PC-9 (cell line): ENCODE data around the gene EPHX1. TPM values are rescaled to one million over a fixed set of nuclear protein-coding genes. Genes with fewer than 3 reads are reported as not detected.

Source experiments
- BruUV-seq: library from RNA; stranded (reverse); fragments of 400-500 nt; replicated peaks from 2 replicates; lab custom pipeline; 2021; lab: Mats Ljungman, UMichigan
- CTCF ChIA-PET: fragments of 300-600 bp; sonication (Branson Sonifier 250); formaldehyde crosslinking; loops from one replicate; lab custom pipeline; 2022; ENCODE audit warnings: antibody characterized with exemption; lab: Charles Lee
- POLR2A ChIA-PET: fragments of 300-600 bp; sonication (Branson Sonifier 250); formaldehyde crosslinking; loops from one replicate; lab custom pipeline; 2022; ENCODE audit warnings: antibody characterized with exemption; ENCODE audit not compliant: unreplicated experiment; lab: Charles Lee
- DNase-seq, 2 experiments: peaks; one replicate each; pipeline versions ENCODE4 v3.0.0 to v3.0.0-alpha.2; 2015 to 2022; ENCODE audit warnings: mixed read lengths in 1 of 2
- H2AFZ ChIP-seq: fragments of 200-600 bp; sonication (generic); 2 replicates; pipeline ENCODE4 v1.8.1; 2017; ENCODE audit warnings: antibody characterized with exemption
- H3F3A ChIP-seq: fragments of 200-600 bp; sonication (generic); 2 replicates; pipeline ENCODE4 v1.8.1; 2017; ENCODE audit warnings: antibody characterized with exemption, mild to moderate bottlenecking, low read depth; ENCODE audit not compliant: insufficient read depth
- H3K27ac ChIP-seq: fragments of 200-600 bp; sonication (generic); 2 replicates; pipeline ENCODE4 v1.6.1; 2016; ENCODE audit warnings: mixed run types
- H3K27me3 ChIP-seq: fragments of 200-600 bp; sonication (generic); 2 replicates; pipeline ENCODE4 v1.6.1; 2016; ENCODE audit warnings: low read depth, mixed run types; ENCODE audit not compliant: insufficient read depth
- H3K36me3 ChIP-seq: fragments of 200-600 bp; sonication (generic); 2 replicates; pipeline ENCODE4 v1.6.1; 2016; ENCODE audit warnings: low read depth, mixed run types
- H3K4me1 ChIP-seq: fragments of 200-600 bp; sonication (generic); replicated peaks from 2 replicates; pipeline ENCODE4 v1.6.1; 2016; ENCODE audit warnings: mixed run types; ENCODE audit not compliant: insufficient read depth
- H3K4me2 ChIP-seq: fragments of 200-600 bp; sonication (generic); 2 replicates; pipeline ENCODE4 v1.6.1; 2017; ENCODE audit warnings: mixed run types
- H3K4me3 ChIP-seq: fragments of 200-600 bp; sonication (generic); 2 replicates; pipeline ENCODE4 v1.6.1; 2016; ENCODE audit warnings: mixed run types
- H3K79me2 ChIP-seq: fragments of 200-600 bp; sonication (generic); 2 replicates; pipeline ENCODE4 v1.6.1; 2017; ENCODE audit warnings: low read depth, mixed run types
- H3K9me2 ChIP-seq: fragments of 200-600 bp; sonication (generic); 2 replicates; pipeline ENCODE4 v1.8.1; 2017; ENCODE audit warnings: mild to moderate bottlenecking; ENCODE audit not compliant: insufficient read depth
- H3K9me3 ChIP-seq: fragments of 200-600 bp; sonication (generic); 2 replicates; pipeline ENCODE4 v1.8.1; 2016; ENCODE audit warnings: low read depth; ENCODE audit not compliant: insufficient read depth
- H4K20me1 ChIP-seq: fragments of 200-600 bp; sonication (generic); 2 replicates; pipeline ENCODE4 v1.8.1; 2017; ENCODE audit not compliant: insufficient read depth
- CTCF ChIP-seq: fragments of 200-600 bp; sonication (generic); conservative IDR thresholded peaks from 2 replicates; pipeline ENCODE4 v1.6.1; 2017; ENCODE audit warnings: mixed run types, antibody characterized with exemption, mild to moderate bottlenecking, moderate library complexity
- EZH2 ChIP-seq: fragments of 200-600 bp; sonication (generic); IDR thresholded peaks from 2 replicates; pipeline ENCODE4 v1.8.0; 2017; ENCODE audit warnings: antibody characterized with exemption, low read depth
- intact Hi-C: fragments of 100-400 bp; cut with micrococcal nuclease; formaldehyde crosslinking; loops from one replicate; pipeline ENCODE4 v1.10.0; 2022; ENCODE audit not compliant: unreplicated experiment
- total RNA-seq: library from RNA; stranded (reverse); gene quantifications from 2 replicates; pipeline ENCODE4 v1.2.3, GENCODE V29; 2021

EPHX1 gene
- total RNA-seq, 1 experiment from 2014 or later: 313 TPM

DNA sequence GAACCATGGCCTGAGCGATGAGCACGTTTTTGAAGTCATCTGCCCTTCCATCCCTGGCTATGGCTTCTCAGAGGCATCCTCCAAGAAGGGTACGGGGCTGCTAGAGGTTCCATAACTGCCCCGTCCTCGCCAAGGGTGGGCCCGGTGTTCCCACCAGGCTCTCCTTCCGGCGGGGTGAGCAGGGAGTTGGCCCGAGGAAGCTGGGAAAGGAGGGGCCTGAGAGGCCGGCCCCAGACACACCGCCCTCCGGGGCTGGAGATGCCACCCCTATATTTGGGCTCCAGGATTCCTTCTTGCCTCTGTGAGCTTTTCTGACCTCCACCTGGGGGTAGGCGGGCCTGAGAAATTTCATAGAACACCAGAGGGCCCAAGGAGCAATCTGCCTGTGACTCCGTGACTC lies 28.9 kb downstream of the EPHX1 start:
- no peak for DNase-seq
- CTCF ChIA-PET: no interaction called here
- no peaks in the 10 kb centered on the region for H3K4me1 ChIP-seq
- H3K36me3 ChIP-seq: peaks cover 24% of the 10 kb centered on the region
- no peaks in the 10 kb centered on the region for H3K79me2 ChIP-seq
- H3K9me3 ChIP-seq: no peaks in the 10 kb centered on the region
- H4K20me1 ChIP-seq: peaks cover 12% of the 10 kb centered on the region
- BruUV-seq: no TSS peak
- H3K27me3 ChIP-seq: no peaks in the 10 kb centered on the region
- no peak overlapping the region for H2AFZ ChIP-seq
- H3K4me2 ChIP-seq: no peak overlapping the region
- POLR2A ChIA-PET: no interaction called here
- no peak for TF ChIP-seq EZH2
- TF ChIP-seq CTCF: no peak
- H3K27ac ChIP-seq: no peak overlapping the region
- H3K4me3 ChIP-seq: no peak overlapping the region
- intact Hi-C loops: no loop called here
- H3K9me2 ChIP-seq: no peaks in the 10 kb centered on the region
- H3F3A ChIP-seq: peaks cover 37% of the 10 kb centered on the region

- Histone ChIP-seq H4K20me1 (peaks cover 13% of the 10 kb centered on the region), H3K4me1 (no peaks in the 10 kb centered on the region), H3K27ac (no peak overlapping the region), H3K79me2 (no peaks in the 10 kb centered on the region), H3K36me3 (peaks cover 21% of the 10 kb centered on the region), H3K4me2 (no peak overlapping the region), H3K4me3 (no peak overlapping the region), H3F3A (peaks cover 48% of the 10 kb centered on the region), H3K27me3 (no peaks in the 10 kb centered on the region), H2AFZ (no peak overlapping the region), H3K9me2 (no peaks in the 10 kb centered on the region), H3K9me3 (no peaks in the 10 kb centered on the region)
- DNase-seq: no peak
- ChIA-PET CTCF (no interaction called here), POLR2A (no interaction called here)
- intact Hi-C loops: loop anchor here (10.0 kb wide), 1 partner anchor 135 kb away; no protein-coding TSS in a partner anchor
- no TSS peak for BruUV-seq
- TF ChIP-seq CTCF (no peak), EZH2 (no peak)
Measured at GRCh38 chr1:225840223-225840610, 30.3 kb downstream of the EPHX1 start.

GRCh38 chr1:225840713-225841112 lies 30.8 kb downstream of the EPHX1 start:
- Histone ChIP-seq H3K27me3 (no peaks in the 10 kb centered on the region), H3K9me2 (no peaks in the 10 kb centered on the region), H3K27ac (no peak overlapping the region), H3K9me3 (no peaks in the 10 kb centered on the region), H3F3A (peaks cover 52% of the 10 kb centered on the region), H2AFZ (no peak overlapping the region), H3K4me3 (no peak overlapping the region), H3K4me1 (no peaks in the 10 kb centered on the region), H3K4me2 (no peak overlapping the region), H3K36me3 (peaks cover 21% of the 10 kb centered on the region), H3K79me2 (no peaks in the 10 kb centered on the region), H4K20me1 (peaks cover 13% of the 10 kb centered on the region)
- ChIA-PET CTCF (no interaction called here), POLR2A (no interaction called here)
- intact Hi-C loops: loop anchor here (10.0 kb wide), 1 partner anchor 134 kb away; no protein-coding TSS in a partner anchor
- no peak for DNase-seq
- BruUV-seq: no TSS peak
- TF ChIP-seq CTCF (no peak), EZH2 (no peak)
